HCT116 (cell line): ENCODE data around the gene AMZ2. TPM values are rescaled to one million over a fixed set of nuclear protein-coding genes. Genes with fewer than 3 reads are reported as not detected.
"Not testable (repeated sequence)": the region's sequence is repeated elsewhere in the genome, so short reads cannot be mapped to it uniquely, and the experiment has no call there.

Experiments used
- ATAC-seq: fragments of 200-7000 bp; cut with Tn5 transposase; 2 replicates; pipeline ENCODE4 v1.9.1; 2020; ENCODE audit warnings: mild to moderate bottlenecking, moderate library complexity
- BruUV-seq: library from RNA; stranded (reverse); fragments of 400-500 nt; replicated peaks from 2 replicates; lab custom pipeline; 2021; lab: Mats Ljungman, UMichigan
- CTCF ChIA-PET: fragments of 300-600 bp; sonication (Branson Sonifier 250); formaldehyde crosslinking; loops from one replicate; lab custom pipeline; 2021; ENCODE audit warnings: antibody characterized with exemption; lab: Charles Lee
- POLR2A ChIA-PET: fragments of 300-600, 350-600 bp; sonication (Branson Sonifier 250); formaldehyde crosslinking; loops from one replicate; lab custom pipeline; 2021; ENCODE audit warnings: antibody characterized with exemption; lab: Charles Lee
- RAD21 ChIA-PET, 2 experiments: fragments of 300-600 bp; sonication (Branson Sonifier 250); formaldehyde crosslinking; loops; one replicate each; lab custom pipeline; 2023; ENCODE audit warnings: low total read pairs in 2 of 2; ENCODE audit not compliant: uncharacterized antibody in 2 of 2, unreplicated experiment in 2 of 2, low non-redundant PET in 1 of 2; lab: Charles Lee
- DNase-seq: peaks from one replicate; pipeline ENCODE4 v3.0.0-alpha.2; 2010; ENCODE audit warnings: low read depth, low spot score
- H2AFZ ChIP-seq: fragments of 200-600 bp; shearing (Covaris generic), sonication (generic); 2 replicates; pipeline ENCODE4 v1.6.1; 2017; ENCODE audit warnings: low read depth, mixed run types, mixed read lengths, antibody characterized with exemption, low read length; ENCODE audit not compliant: poor library complexity, severe bottlenecking
- H3K27ac ChIP-seq: 2 replicates; pipeline ENCODE4 v1.5.1; 2012; ENCODE audit warnings: low read depth, low read length
- H3K27me3 ChIP-seq: fragments of 200-600 bp; sonication (generic); 2 replicates; pipeline ENCODE4 v1.6.1; 2016; ENCODE audit warnings: mixed run types, low read length, mixed read lengths; ENCODE audit not compliant: insufficient read depth
- H3K36me3 ChIP-seq, 2 experiments: fragments of 200-500 bp in 1 of 2; fragments of 200-600 bp in 1 of 2; sonication (Bioruptor generic) in 1 of 2; sonication (generic) in 1 of 2; 2 replicates each; pipeline versions ENCODE4 v1.5.1 to v1.6.1; 2014 to 2016; ENCODE audit warnings: low read length in 2 of 2, inconsistent platforms in 1 of 2, mixed read lengths in 1 of 2, mixed run types in 1 of 2; ENCODE audit not compliant: insufficient read depth in 2 of 2, control insufficient read depth in 1 of 2
- H3K4me1 ChIP-seq, 2 experiments: fragments of 200-600 bp in 1 of 2; sonication (generic) in 1 of 2; 2 replicates each; pipeline versions ENCODE4 v1.5.1 to v1.6.1; 2012 to 2017; ENCODE audit warnings: low read length in 2 of 2, inconsistent platforms in 1 of 2, mild to moderate bottlenecking in 1 of 2, mixed read lengths in 1 of 2, mixed run types in 1 of 2, moderate library complexity in 1 of 2; ENCODE audit not compliant: insufficient read depth in 2 of 2, control insufficient read depth in 1 of 2
- H3K4me2 ChIP-seq: fragments of 200-600 bp; sonication (generic); 2 replicates; pipeline ENCODE4 v1.6.1; 2017; ENCODE audit warnings: mixed run types, low read length, mixed read lengths
- H3K4me3 ChIP-seq, 2 experiments: fragments of 200-600 bp in 1 of 2; sonication (generic) in 1 of 2; replicated peaks in 1 of 2; 2 replicates each; pipeline ENCODE4 v1.5.1; 2011 to 2016; ENCODE audit warnings: low read length in 2 of 2, control low read depth in 1 of 2, low read depth in 1 of 2, mild to moderate bottlenecking in 1 of 2, mixed read lengths in 1 of 2, mixed run types in 1 of 2
- H3K79me2 ChIP-seq: fragments of 200-600 bp; sonication (generic); 2 replicates; pipeline ENCODE4 v1.6.1; 2017; ENCODE audit warnings: mild to moderate bottlenecking, mixed run types, low read length, moderate library complexity, mixed read lengths; ENCODE audit not compliant: insufficient read depth
- H3K9ac ChIP-seq: fragments of 200-600 bp; sonication (generic); 2 replicates; pipeline ENCODE4 v1.6.1; 2016; ENCODE audit warnings: low read length, mixed read lengths
- H3K9me2 ChIP-seq: fragments of 200-600 bp; sonication (generic), shearing (Covaris generic); 2 replicates; pipeline ENCODE4 v1.6.1; 2017; ENCODE audit warnings: mixed run types, mild to moderate bottlenecking, moderate library complexity; ENCODE audit not compliant: insufficient read depth
- H3K9me3 ChIP-seq, 2 experiments: fragments of 200-500 bp in 1 of 2; fragments of 200-600 bp in 1 of 2; sonication (Bioruptor generic) in 1 of 2; sonication (generic) in 1 of 2; 2 replicates each; pipeline ENCODE4 v1.6.1; 2014 to 2017; ENCODE audit warnings: low read length in 2 of 2, mixed read lengths in 2 of 2, inconsistent platforms in 1 of 2, low read depth in 1 of 2, mild to moderate bottlenecking in 1 of 2, mixed run types in 1 of 2, moderate library complexity in 1 of 2; ENCODE audit not compliant: control insufficient read depth in 1 of 2, insufficient read depth in 1 of 2
- H4K20me1 ChIP-seq: fragments of 200-600 bp; sonication (generic), shearing (Covaris generic); 2 replicates; pipeline ENCODE4 v1.6.1; 2017; ENCODE audit warnings: mixed run types, mild to moderate bottlenecking, moderate library complexity; ENCODE audit not compliant: insufficient read depth
- ATF3 ChIP-seq: IDR thresholded peaks from 2 replicates; pipeline ENCODE4 v1.6.1; 2012
- ELF1 ChIP-seq: IDR thresholded peaks from 2 replicates; pipeline ENCODE4 v1.6.1; 2012; ENCODE audit warnings: low read depth, borderline replicate concordance
- FOSL1 ChIP-seq: IDR thresholded peaks from 2 replicates; pipeline ENCODE4 v1.6.1; 2012; ENCODE audit warnings: low read depth
- MAX ChIP-seq: IDR thresholded peaks from 2 replicates; pipeline ENCODE4 v1.6.1; 2012
- POLR2A ChIP-seq: IDR thresholded peaks from 2 replicates; pipeline ENCODE4 v1.7.0; 2011; ENCODE audit warnings: borderline replicate concordance; ENCODE audit not compliant: insufficient read depth, insufficient read length; ENCODE audit errors: extremely low read depth
- POLR2AphosphoS5 ChIP-seq: IDR thresholded peaks from 2 replicates; pipeline ENCODE4 v1.6.1; 2011; ENCODE audit warnings: mild to moderate bottlenecking, low read depth, low read length, moderate library complexity
- SP1 ChIP-seq: IDR thresholded peaks from 2 replicates; pipeline ENCODE4 v1.6.1; 2012; ENCODE audit warnings: low read depth
- ZFX ChIP-seq: fragments of 450-650 bp; IDR thresholded peaks from 2 replicates; pipeline ENCODE4 v1.6.1; 2017
- intact Hi-C: fragments of 100-400 bp; cut with micrococcal nuclease; formaldehyde crosslinking; loops from 2 replicates; pipeline ENCODE4 v1.10.0; 2022
- total RNA-seq: library from RNA; stranded (reverse); gene quantifications from one replicate; pipeline ENCODE4 v1.2.1, GENCODE V29; 2021; ENCODE audit not compliant: unreplicated experiment

AMZ2 gene
- total RNA-seq, 1 experiment from 2014 or later, result 131 TPM

GRCh38 chr17:68257934-68258333 lies 10.1 kb downstream of the AMZ2 start:
- H3K27me3 ChIP-seq, result no peaks in the 10 kb centered on the region

GRCh38 chr17:68258890-68259647 lies 11.2 kb downstream of the AMZ2 start:
- CTCF ChIA-PET, result interaction anchor here (8.9 kb wide), 1 partner anchor 175 kb away, joined by 79 read pairs; no protein-coding TSS in a partner anchor

More at GRCh38 chr17:68257934-68258333, 10.1 kb downstream of the AMZ2 start:
- Histone ChIP-seq H3K4me2 (no peak overlapping the region), H3K9ac (no peak overlapping the region), H3K4me1 (peaks cover 5 to 25% of the 10 kb centered on the region in 2 experiments; a peak in 3 of 4 replicates), H3K36me3 (peaks cover 16 to 20% of the 10 kb centered on the region in 2 experiments), H2AFZ (no peak overlapping the region), H3K4me3 (no peak overlapping the region), H3K9me2 (no peaks in the 10 kb centered on the region), H3K27ac (no peak overlapping the region), H4K20me1 (no peaks in the 10 kb centered on the region), H3K79me2 (no peaks in the 10 kb centered on the region), H3K9me3 (no peaks in the 10 kb centered on the region)
- ChIA-PET RAD21 (no interaction called here), POLR2A (interaction anchor here (0.9 kb wide), 2 partner anchors 10 to 200 kb away, joined by 3 to 4 read pairs; partner anchors contain the start of gene AMZ2), CTCF (no interaction called here)
- intact Hi-C loops, result no loop called here
- TF ChIP-seq FOSL1, result no peak
- no peak for TF ChIP-seq ELF1
- no peak for TF ChIP-seq POLR2A
- no peak for TF ChIP-seq SP1
- no peak for TF ChIP-seq ATF3
- TF ChIP-seq POLR2AphosphoS5, result no peak
- ATAC-seq (no peak), DNase-seq (no peak)
- BruUV-seq, result no TSS peak

GRCh38 chr17:68259648-68259951 lies 11.8 kb downstream of the AMZ2 start:
- Histone ChIP-seq H3K4me1 (peaks cover 5 to 33% of the 10 kb centered on the region in 2 experiments; a peak in 3 of 4 replicates), H3K9ac (peak overlapping the region; percentile 60), H3K4me3 (peak overlapping the region; percentile 18 to 38), H3K27ac (peak overlapping the region; percentile 34; the same call in 1 of the 2 replicates), H3K4me2 (peak overlapping the region; percentile 70), H3K36me3 (peaks cover 13 to 15% of the 10 kb centered on the region in 2 experiments)
- DNase-seq, H3K79me2 ChIP-seq, H3K9me3 ChIP-seq, H2AFZ ChIP-seq, intact Hi-C loops, H3K9me2 ChIP-seq, RAD21 ChIA-PET, H3K27me3 ChIP-seq, BruUV-seq, H4K20me1 ChIP-seq: not testable (repeated sequence)
- ChIA-PET CTCF (interaction anchor here (8.9 kb wide), 1 partner anchor 174 kb away, joined by 79 read pairs; no protein-coding TSS in a partner anchor), POLR2A (interaction anchor here (1.8 kb wide), 1 partner anchor 12 kb away, joined by 6 read pairs; the partner anchor contains the start of gene AMZ2)
- peak; percentile 51 for ATAC-seq

More at GRCh38 chr17:68258890-68259647, 11.2 kb downstream of the AMZ2 start:
- H3K27me3 ChIP-seq, RAD21 ChIA-PET, H3K79me2 ChIP-seq, H3K9me2 ChIP-seq, H3K9me3 ChIP-seq, H4K20me1 ChIP-seq, intact Hi-C loops, BruUV-seq, DNase-seq: not testable (repeated sequence)
- Histone ChIP-seq H2AFZ (peak overlapping the region; percentile 62), H3K36me3 (peaks cover 15 to 16% of the 10 kb centered on the region in 2 experiments), H3K4me3 (peak overlapping the region; percentile 18 to 38), H3K4me2 (peak overlapping the region; percentile 70), H3K4me1 (peaks cover 5 to 33% of the 10 kb centered on the region in 2 experiments; a peak in 3 of 4 replicates), H3K9ac (peak overlapping the region; percentile 60), H3K27ac (peak overlapping the region; percentile 34)
- POLR2A ChIA-PET, result interaction anchor here (1.8 kb wide), 1 partner anchor 12 kb away, joined by 6 read pairs; the partner anchor contains the start of gene AMZ2
- TF ChIP-seq ZFX (peak; percentile 95), POLR2AphosphoS5 (peak; percentile 48), MAX (peak; percentile 89)
- ATAC-seq, result peak; percentile 84
